ENCODE measurements around the gene DNAH3. TPM values are rescaled to one million over a fixed set of nuclear protein-coding genes. Genes with fewer than 3 reads are reported as not detected.
"Not testable (repeated sequence)": the region's sequence is repeated elsewhere in the genome, so short reads cannot be mapped to it uniquely, and the experiment has no call there.

The DNAH3 gene
- total RNA-seq, 1 experiment from 2014 or later: 0.15 TPM

DNA sequence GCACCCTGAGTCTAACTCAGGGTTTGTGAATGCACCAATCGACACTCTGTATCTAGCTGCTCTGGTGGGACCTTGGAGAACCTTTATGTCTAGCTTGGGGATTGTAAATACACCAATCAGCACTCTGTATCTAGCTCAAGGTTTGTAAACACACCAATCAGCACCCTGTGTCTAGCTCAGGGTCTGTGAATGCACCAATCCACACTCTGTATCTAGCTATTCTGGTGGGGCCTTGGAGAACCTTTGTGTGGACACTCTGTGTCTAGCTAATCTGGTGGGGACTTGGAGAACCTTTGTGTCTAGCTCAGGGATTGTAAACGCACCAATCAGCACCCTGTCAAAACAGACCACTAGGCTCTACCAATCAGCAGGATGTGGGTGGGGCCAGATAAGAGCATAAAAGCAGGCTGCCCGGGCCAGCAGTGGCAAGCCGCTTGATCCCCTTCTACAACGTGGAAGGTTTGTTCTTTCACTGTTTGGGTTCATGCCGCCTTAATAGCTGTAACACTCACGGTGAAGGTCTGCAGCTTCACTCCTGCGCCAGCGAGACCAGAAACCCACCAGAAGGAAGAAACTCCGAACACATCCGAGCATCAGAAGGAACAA is 2.6 kb upstream of the DNAH3 start:
- H3K4me2 ChIP-seq (ENCODE audit: low read length); H4K20me1 ChIP-seq (ENCODE audit: insufficient read depth); CTCF ChIA-PET; H3K4me3 ChIP-seq (replicated peaks in 1 of 2; ENCODE audit: low read depth in 1 of 2, low read length in 2 of 2); ATAC-seq; H3K27ac ChIP-seq (ENCODE audit: low read depth, low read length); H3K9ac ChIP-seq (ENCODE audit: low read length); H3K9me3 ChIP-seq (ENCODE audit: control insufficient read depth in 1 of 2, insufficient read depth in 1 of 2, low read depth in 1 of 2, low read length in 2 of 2); H2AFZ ChIP-seq (ENCODE audit: low read depth, low read length, poor library complexity, severe bottlenecking); RAD21 ChIA-PET (ENCODE audit: low non-redundant PET in 1 of 2, low total read pairs in 2 of 2, uncharacterized antibody in 2 of 2, unreplicated experiment in 2 of 2); DNase-seq (ENCODE audit: low read depth, low spot score); H3K36me3 ChIP-seq (ENCODE audit: control insufficient read depth in 1 of 2, insufficient read depth in 2 of 2, low read length in 2 of 2); H3K9me2 ChIP-seq (ENCODE audit: insufficient read depth); BruUV-seq (replicated peaks); H3K79me2 ChIP-seq (ENCODE audit: insufficient read depth, low read length); intact Hi-C loops (cut with micrococcal nuclease); H3K27me3 ChIP-seq (ENCODE audit: insufficient read depth, low read length): not testable (repeated sequence)
- POLR2A ChIA-PET: interaction anchor here (1.5 kb wide), 1 partner anchor 147 kb away, joined by 4 read pairs; no protein-coding TSS in a partner anchor
- H3K4me1 ChIP-seq (ENCODE audit: control insufficient read depth in 1 of 2, insufficient read depth in 2 of 2, low read length in 2 of 2): peaks cover 11 to 14% of the 10 kb centered on the region in 2 experiments

DNA sequence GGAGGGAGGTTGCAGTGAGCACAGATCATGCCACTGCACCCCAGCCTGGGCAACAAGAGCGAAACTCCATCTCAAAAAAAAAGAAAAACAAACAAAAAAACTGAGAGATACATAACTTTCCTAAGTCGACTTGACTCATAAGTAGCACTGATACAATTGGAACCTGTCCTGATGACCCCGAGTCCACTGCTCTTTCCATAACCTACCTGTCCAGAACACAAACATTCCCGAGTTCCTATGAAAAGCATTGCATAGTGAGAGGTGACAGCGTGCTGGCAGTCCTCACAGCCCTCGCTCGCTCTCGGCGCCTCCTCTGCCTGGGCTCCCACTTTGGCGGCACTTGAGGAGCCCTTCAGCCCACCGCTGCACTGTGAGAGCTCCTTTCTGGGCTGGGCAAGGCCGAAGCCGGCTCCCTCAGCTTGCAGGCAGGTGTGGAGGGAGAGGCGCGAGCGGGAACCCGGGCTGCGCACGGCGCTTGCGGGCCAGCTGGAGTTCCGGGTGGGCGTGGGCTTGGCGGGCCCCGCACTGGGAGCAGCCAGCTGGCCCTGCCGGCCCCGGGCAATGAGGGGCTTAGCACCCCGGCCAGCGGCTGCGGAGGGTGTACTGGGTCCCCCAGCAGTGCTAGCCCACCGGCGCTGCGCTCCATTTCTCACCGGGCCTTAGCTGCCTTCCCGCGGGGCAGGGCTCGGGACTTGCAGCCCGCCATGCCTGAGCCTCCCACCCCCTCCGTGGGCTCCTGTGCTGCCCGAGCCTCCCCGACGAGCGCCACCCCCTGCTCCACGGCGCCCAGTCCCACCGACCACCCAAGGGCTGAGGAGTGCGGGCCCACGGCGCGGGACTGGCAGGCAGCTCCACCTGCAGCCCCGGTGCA is 1.7 kb upstream of the DNAH3 start:
- BruUV-seq (replicated peaks); H3K36me3 ChIP-seq (ENCODE audit: control insufficient read depth in 1 of 2, insufficient read depth in 2 of 2, low read length in 2 of 2); intact Hi-C loops (cut with micrococcal nuclease); H3K9me3 ChIP-seq (ENCODE audit: control insufficient read depth in 1 of 2, insufficient read depth in 1 of 2, low read depth in 1 of 2, low read length in 2 of 2); ATAC-seq; RAD21 ChIA-PET (ENCODE audit: low non-redundant PET in 1 of 2, low total read pairs in 2 of 2, uncharacterized antibody in 2 of 2, unreplicated experiment in 2 of 2); H3K4me1 ChIP-seq (ENCODE audit: control insufficient read depth in 1 of 2, insufficient read depth in 2 of 2, low read length in 2 of 2); CTCF ChIA-PET; H3K27me3 ChIP-seq (ENCODE audit: insufficient read depth, low read length); H3K79me2 ChIP-seq (ENCODE audit: insufficient read depth, low read length); DNase-seq (ENCODE audit: low read depth, low spot score); H3K9ac ChIP-seq (ENCODE audit: low read length); H3K27ac ChIP-seq (ENCODE audit: low read depth, low read length); H3K4me3 ChIP-seq (replicated peaks in 1 of 2; ENCODE audit: low read depth in 1 of 2, low read length in 2 of 2); H3K4me2 ChIP-seq (ENCODE audit: low read length); H4K20me1 ChIP-seq (ENCODE audit: insufficient read depth); H2AFZ ChIP-seq (ENCODE audit: low read depth, low read length, poor library complexity, severe bottlenecking); H3K9me2 ChIP-seq (ENCODE audit: insufficient read depth): not testable (repeated sequence)
- POLR2A ChIA-PET: interaction anchor here (1.5 kb wide), 1 partner anchor 148 kb away, joined by 4 read pairs; no protein-coding TSS in a partner anchor
